Esophagus muscularis mucosa (tissue), 4 donors: ENCODE results near the gene AKNAD1.

Experiments used
- EP300 ChIP-seq: sonication (generic); formaldehyde crosslinking; IDR thresholded peaks from one replicate; pipeline ENCODE4 v1.6.1; 2017; ENCODE audit warnings: antibody characterized with exemption
- POLR2A ChIP-seq: fragments of 450-650 bp; IDR thresholded peaks from one replicate; pipeline ENCODE4 v1.6.1; 2017; ENCODE audit warnings: antibody characterized with exemption, moderate library complexity, mild to moderate bottlenecking, low read depth
- POLR2AphosphoS5 ChIP-seq, 2 donors: sonication (generic); formaldehyde crosslinking; IDR thresholded peaks; one replicate each; pipeline ENCODE4 v1.6.1; 2017; ENCODE audit warnings: antibody characterized with exemption in 2 of 2
- TF ChIP-seq, protein P1 (sequence below), 3 experiments: fragments of 200-600 bp in 2 of 3; fragments of 450-650 bp in 1 of 3; sonication (generic) in 2 of 3; IDR thresholded peaks; one replicate each; pipeline ENCODE4 v1.5.1; 2017 to 2019; ENCODE audit warnings: antibody characterized with exemption in 3 of 3, mild to moderate bottlenecking in 2 of 3, moderate library complexity in 1 of 3

GRCh38 chr1:108852221-108852975, 4.5 kb downstream of the AKNAD1 start:
- TF ChIP-seq EP300: no peak
- TF ChIP-seq, protein P1, sequence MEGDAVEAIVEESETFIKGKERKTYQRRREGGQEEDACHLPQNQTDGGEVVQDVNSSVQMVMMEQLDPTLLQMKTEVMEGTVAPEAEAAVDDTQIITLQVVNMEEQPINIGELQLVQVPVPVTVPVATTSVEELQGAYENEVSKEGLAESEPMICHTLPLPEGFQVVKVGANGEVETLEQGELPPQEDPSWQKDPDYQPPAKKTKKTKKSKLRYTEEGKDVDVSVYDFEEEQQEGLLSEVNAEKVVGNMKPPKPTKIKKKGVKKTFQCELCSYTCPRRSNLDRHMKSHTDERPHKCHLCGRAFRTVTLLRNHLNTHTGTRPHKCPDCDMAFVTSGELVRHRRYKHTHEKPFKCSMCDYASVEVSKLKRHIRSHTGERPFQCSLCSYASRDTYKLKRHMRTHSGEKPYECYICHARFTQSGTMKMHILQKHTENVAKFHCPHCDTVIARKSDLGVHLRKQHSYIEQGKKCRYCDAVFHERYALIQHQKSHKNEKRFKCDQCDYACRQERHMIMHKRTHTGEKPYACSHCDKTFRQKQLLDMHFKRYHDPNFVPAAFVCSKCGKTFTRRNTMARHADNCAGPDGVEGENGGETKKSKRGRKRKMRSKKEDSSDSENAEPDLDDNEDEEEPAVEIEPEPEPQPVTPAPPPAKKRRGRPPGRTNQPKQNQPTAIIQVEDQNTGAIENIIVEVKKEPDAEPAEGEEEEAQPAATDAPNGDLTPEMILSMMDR (IDR thresholded peaks at IDR 0.05): no peak
- TF ChIP-seq POLR2AphosphoS5 (IDR thresholded peaks at IDR 0.05): no peak
- no peak for TF ChIP-seq POLR2A
